Activated naive CD8-positive, alpha-beta T cell treated with anti-CD3 and anti-CD28 coated beads for 36 hours (primary cell): ENCODE measurements around the gene RAB11FIP5. TPM values are rescaled to one million over a fixed set of nuclear protein-coding genes. Genes with fewer than 3 reads are reported as not detected.

Experiments used
- DNase-seq: peaks from one replicate; pipeline ENCODE4 v3.0.0; 2021
- H3K27ac Mint-ChIP-seq: one replicate; pipeline ENCODE4 v1.8.0; 2022; ENCODE audit warnings: mild to moderate bottlenecking, moderate library complexity, mixed read lengths
- H3K27me3 Mint-ChIP-seq: one replicate; pipeline ENCODE4 v1.8.0; 2022; ENCODE audit warnings: mild to moderate bottlenecking, mixed read lengths
- H3K36me3 Mint-ChIP-seq: one replicate; pipeline ENCODE4 v1.8.0; 2021; ENCODE audit warnings: mild to moderate bottlenecking, mixed read lengths
- H3K4me1 Mint-ChIP-seq: one replicate; pipeline ENCODE4 v1.8.0; 2021; ENCODE audit warnings: mixed read lengths
- H3K4me3 Mint-ChIP-seq: one replicate; pipeline ENCODE4 v1.8.0; 2022; ENCODE audit warnings: mild to moderate bottlenecking, moderate library complexity, mixed read lengths
- H3K9me3 Mint-ChIP-seq: one replicate; pipeline ENCODE4 v1.8.0; 2022; ENCODE audit warnings: mixed read lengths
- total RNA-seq, 2 experiments: library from RNA; stranded (reverse); gene quantifications; one replicate each; pipeline ENCODE4 v1.2.3, GENCODE V29; 2021

Gene RAB11FIP5
- total RNA-seq, 2 experiments from 2014 or later, result 4.0 to 4.3 TPM

GRCh38 chr2:73037947-73038585 lies 74.7 kb downstream of the RAB11FIP5 start:
- no peaks in the 10 kb centered on the region for H3K36me3 Mint-ChIP-seq
- peaks cover 4% of the 10 kb centered on the region for H3K4me1 Mint-ChIP-seq
- no peaks in the 10 kb centered on the region for H3K9me3 Mint-ChIP-seq
- no peak overlapping the region for H3K4me3 Mint-ChIP-seq
- H3K27me3 Mint-ChIP-seq, result no peaks in the 10 kb centered on the region
- H3K27ac Mint-ChIP-seq, result no peak overlapping the region
- no peak for DNase-seq

- no peaks in the 10 kb centered on the region for H3K27me3 Mint-ChIP-seq
Observed at GRCh38 chr2:73036766-73037165, 76.0 kb downstream of the RAB11FIP5 start.

GRCh38 chr2:73035899-73036711 lies 76.6 kb downstream of the RAB11FIP5 start:
- no peak for DNase-seq
- Mint-ChIP-seq H3K9me3 (no peaks in the 10 kb centered on the region), H3K27ac (no peak overlapping the region), H3K4me3 (no peak overlapping the region), H3K27me3 (no peaks in the 10 kb centered on the region), H3K36me3 (no peaks in the 10 kb centered on the region), H3K4me1 (peaks cover 4% of the 10 kb centered on the region)

More at GRCh38 chr2:73036766-73037165, 76.0 kb downstream of the RAB11FIP5 start:
- H3K4me1 Mint-ChIP-seq, result peaks cover 4% of the 10 kb centered on the region
- no peak for DNase-seq
- no peaks in the 10 kb centered on the region for H3K9me3 Mint-ChIP-seq
- no peak overlapping the region for H3K4me3 Mint-ChIP-seq
- H3K36me3 Mint-ChIP-seq, result no peaks in the 10 kb centered on the region
- no peak overlapping the region for H3K27ac Mint-ChIP-seq

- Mint-ChIP-seq H3K4me3 (no peak overlapping the region), H3K36me3 (no peaks in the 10 kb centered on the region), H3K27ac (no peak overlapping the region), H3K27me3 (no peaks in the 10 kb centered on the region), H3K9me3 (no peaks in the 10 kb centered on the region), H3K4me1 (peaks cover 4% of the 10 kb centered on the region)
- no peak for DNase-seq
Observed at GRCh38 chr2:73034661-73035375, 77.9 kb downstream of the RAB11FIP5 start.

- peaks cover 4% of the 10 kb centered on the region for H3K4me1 Mint-ChIP-seq
- no peak overlapping the region for H3K27ac Mint-ChIP-seq
- no peak for DNase-seq
- no peaks in the 10 kb centered on the region for H3K9me3 Mint-ChIP-seq
- no peaks in the 10 kb centered on the region for H3K36me3 Mint-ChIP-seq
- no peak overlapping the region for H3K4me3 Mint-ChIP-seq
- no peaks in the 10 kb centered on the region for H3K27me3 Mint-ChIP-seq
Observed at GRCh38 chr2:73033766-73034381, 78.9 kb downstream of the RAB11FIP5 start.

- no peaks in the 10 kb centered on the region for H3K27me3 Mint-ChIP-seq
- DNase-seq, result no peak
- no peaks in the 10 kb centered on the region for H3K9me3 Mint-ChIP-seq
- peaks cover 1% of the 10 kb centered on the region for H3K36me3 Mint-ChIP-seq
- H3K4me3 Mint-ChIP-seq, result no peak overlapping the region
- no peak overlapping the region for H3K27ac Mint-ChIP-seq
- H3K4me1 Mint-ChIP-seq, result peaks cover 4% of the 10 kb centered on the region
Observed at GRCh38 chr2:73033142-73033765, 79.5 kb downstream of the RAB11FIP5 start.

GRCh38 chr2:73032702-73033097 lies 80.0 kb downstream of the RAB11FIP5 start:
- H3K27ac Mint-ChIP-seq, result no peak overlapping the region
- no peak overlapping the region for H3K4me3 Mint-ChIP-seq
- no peaks in the 10 kb centered on the region for H3K27me3 Mint-ChIP-seq
- no peak for DNase-seq
- no peaks in the 10 kb centered on the region for H3K9me3 Mint-ChIP-seq
- H3K4me1 Mint-ChIP-seq, result peaks cover 4% of the 10 kb centered on the region
- peaks cover 4% of the 10 kb centered on the region for H3K36me3 Mint-ChIP-seq

- no peak for DNase-seq
- no peaks in the 10 kb centered on the region for H3K9me3 Mint-ChIP-seq
- no peak overlapping the region for H3K27ac Mint-ChIP-seq
- H3K4me1 Mint-ChIP-seq, result peaks cover 4% of the 10 kb centered on the region
- H3K4me3 Mint-ChIP-seq, result no peak overlapping the region
- peaks cover 4% of the 10 kb centered on the region for H3K36me3 Mint-ChIP-seq
- H3K27me3 Mint-ChIP-seq, result no peaks in the 10 kb centered on the region
Observed at GRCh38 chr2:73031725-73032701, 80.7 kb downstream of the RAB11FIP5 start.

GRCh38 chr2:73031095-73031678 lies 81.6 kb downstream of the RAB11FIP5 start:
- H3K9me3 Mint-ChIP-seq, result no peaks in the 10 kb centered on the region
- DNase-seq, result no peak
- H3K27me3 Mint-ChIP-seq, result no peaks in the 10 kb centered on the region
- H3K27ac Mint-ChIP-seq, result no peak overlapping the region
- H3K4me1 Mint-ChIP-seq, result peaks cover 4% of the 10 kb centered on the region
- H3K4me3 Mint-ChIP-seq, result no peak overlapping the region
- peaks cover 4% of the 10 kb centered on the region for H3K36me3 Mint-ChIP-seq

- no peak overlapping the region for H3K4me3 Mint-ChIP-seq
- H3K36me3 Mint-ChIP-seq, result peaks cover 4% of the 10 kb centered on the region
- peaks cover 4% of the 10 kb centered on the region for H3K4me1 Mint-ChIP-seq
- no peaks in the 10 kb centered on the region for H3K9me3 Mint-ChIP-seq
- DNase-seq, result no peak
- no peak overlapping the region for H3K27ac Mint-ChIP-seq
- H3K27me3 Mint-ChIP-seq, result no peaks in the 10 kb centered on the region
Observed at GRCh38 chr2:73028841-73029240, 83.9 kb downstream of the RAB11FIP5 start.

GRCh38 chr2:73027340-73027739 lies 85.4 kb downstream of the RAB11FIP5 start:
- Mint-ChIP-seq H3K9me3 (no peaks in the 10 kb centered on the region), H3K27me3 (no peaks in the 10 kb centered on the region), H3K4me3 (no peak overlapping the region), H3K36me3 (peaks cover 4% of the 10 kb centered on the region), H3K27ac (no peak overlapping the region), H3K4me1 (no peaks in the 10 kb centered on the region)
- no peak for DNase-seq

- Mint-ChIP-seq H3K27ac (no peak overlapping the region), H3K36me3 (peaks cover 4% of the 10 kb centered on the region), H3K27me3 (no peaks in the 10 kb centered on the region), H3K4me3 (no peak overlapping the region), H3K4me1 (no peaks in the 10 kb centered on the region), H3K9me3 (no peaks in the 10 kb centered on the region)
- DNase-seq, result no peak
Observed at GRCh38 chr2:73023497-73023896, 89.3 kb downstream of the RAB11FIP5 start.
